A549 (cell line): ENCODE data around the gene CWF19L2. TPM values are rescaled to one million over a fixed set of nuclear protein-coding genes. Genes with fewer than 3 reads are reported as not detected.
"Not testable (repeated sequence)": the region's sequence is repeated elsewhere in the genome, so short reads cannot be mapped to it uniquely, and the experiment has no call there.

Experiments
- ATAC-seq, 2 experiments: fragments of 200-7000 bp in 1 of 2; fragments of >200 bp in 1 of 2; cut with Nextera tagmentation in 1 of 2; cut with Tn5 transposase in 1 of 2; 3 replicates each; pipeline versions ENCODE4 v1.8.0 to v1.9.1; 2018 to 2020; ENCODE audit warnings: mild to moderate bottlenecking in 1 of 2, moderate library complexity in 1 of 2
- CTCF ChIA-PET: fragments of 300-600 bp; sonication (Branson Sonifier 250); formaldehyde crosslinking; extraction: SDS; loops from one replicate; lab custom pipeline; 2021; ENCODE audit warnings: antibody characterized with exemption, inconsistent platforms; lab: Yijun Ruan, JAX
- POLR2A ChIA-PET: fragments of 350-600 bp; formaldehyde crosslinking; extraction: SDS; loops from one replicate; lab custom pipeline; 2021; ENCODE audit warnings: antibody characterized with exemption, inconsistent platforms; lab: Yijun Ruan, JAX
- DNase-seq, 2 experiments: peaks; one replicate each; pipeline versions ENCODE4 v3.0.0 to v3.0.0-alpha.2; 2011 to 2016; ENCODE audit warnings: low read depth in 1 of 2, low spot score in 1 of 2
- FAIRE-seq: peaks from 2 replicates; lab custom pipeline; 2011; peaks lifted over from hg19 to GRCh38; lab: Jason Lieb, UNC
- H3K27ac ChIP-seq, 2 experiments: fragments of >200 bp; sonication (Bioruptor Twin); formaldehyde crosslinking; 3 replicates each; pipeline ENCODE4 v1.5.1; 2016 to 2017
- H3K4me1 ChIP-seq: fragments of >200 bp; sonication (Bioruptor Twin); formaldehyde crosslinking; 3 replicates; pipeline ENCODE4 v1.6.1; 2016
- H3K4me2 ChIP-seq: fragments of >200 bp; sonication (Bioruptor Twin); formaldehyde crosslinking; 3 replicates; pipeline ENCODE4 v1.6.1; 2016
- H3K4me3 ChIP-seq: fragments of >200 bp; sonication (Bioruptor Twin); formaldehyde crosslinking; 3 replicates; pipeline ENCODE4 v1.5.1; 2016
- H3K9me3 ChIP-seq: fragments of >200 bp; sonication (Bioruptor Twin); formaldehyde crosslinking; 3 replicates; pipeline ENCODE4 v1.6.1; 2016
- BCL3 ChIP-seq: fragments of >200 bp; sonication (Bioruptor Twin); formaldehyde crosslinking; IDR thresholded peaks from 3 replicates; pipeline ENCODE4 v1.6.1; 2016
- CBX8 ChIP-seq: fragments of 200-600 bp; sonication (generic); IDR thresholded peaks from 2 replicates; pipeline ENCODE4 v1.6.1; 2016
- HOXA7 ChIP-seq: fragments of 250-450 bp; sonication (Bioruptor Pico); IDR thresholded peaks from 2 replicates; pipeline ENCODE4 v1.5.0; 2020; ENCODE audit warnings: mild to moderate bottlenecking, moderate library complexity
- KDM5A ChIP-seq: fragments of 200-600 bp; sonication (generic); IDR thresholded peaks from 2 replicates; pipeline ENCODE4 v1.6.1; 2016; ENCODE audit warnings: antibody characterized with exemption, mild to moderate bottlenecking
- MAX ChIP-seq: IDR thresholded peaks from 2 replicates; pipeline ENCODE4 v1.6.1; 2012
- NPAS2 ChIP-seq: fragments of 250-450 bp; sonication (Bioruptor Pico); IDR thresholded peaks from 2 replicates; pipeline ENCODE4 v1.8.0; 2022; ENCODE audit warnings: mild to moderate bottlenecking, moderate library complexity, borderline replicate concordance
- PHF8 ChIP-seq: fragments of 200-600 bp; sonication (generic); IDR thresholded peaks from 2 replicates; pipeline ENCODE4 v1.6.1; 2016; ENCODE audit warnings: low read depth, mild to moderate bottlenecking, antibody characterized with exemption, moderate library complexity, borderline replicate concordance
- SREBF2 ChIP-seq: fragments of 450-650 bp; IDR thresholded peaks from 2 replicates; pipeline ENCODE4 v1.6.1; 2014; ENCODE audit warnings: mild to moderate bottlenecking, moderate library complexity
- TFCP2L1 ChIP-seq: fragments of 250-450 bp; sonication (Bioruptor Pico); IDR thresholded peaks from 2 replicates; pipeline ENCODE4 v1.5.0; 2021; ENCODE audit warnings: mild to moderate bottlenecking
- ZSCAN20 ChIP-seq: fragments of 250-450 bp; sonication (Bioruptor Pico); IDR thresholded peaks from 2 replicates; pipeline ENCODE4 v1.8.0; 2022; ENCODE audit warnings: mild to moderate bottlenecking, moderate library complexity
- WGBS: methylation state at CpG from one replicate; pipeline ENCODE4 v1.1.6; 2017; ENCODE audit errors: missing lambda C conversion rate; 5-methylcytosine and 5-hydroxymethylcytosine counted together
- polyA plus RNA-seq, 4 experiments: library from polyadenylated mRNA; depleted of rRNA in 3 of 4; stranded (reverse); fragments of >200 nt; fragmentation: RNase III in 1 of 4; extraction: RNeasy Plus Mini Kit Qiagen cat#74134 plus additional on column Dnase treatment in 1 of 4; gene quantifications; 2 replicates in 3 of 4; 3 replicates in 1 of 4; pipeline ENCODE4 v1.2.3, GENCODE V29; 2011 to 2017
- TF ChIP-seq, protein P1 (sequence below): fragments of 200-600 bp; sonication (generic); IDR thresholded peaks from 2 replicates; pipeline ENCODE4 v1.6.1; 2016; ENCODE audit warnings: antibody characterized with exemption, mild to moderate bottlenecking, moderate library complexity
- TF ChIP-seq, protein P2 (sequence below): fragments of 250-450 bp; sonication (Bioruptor Pico); IDR thresholded peaks from 2 replicates; pipeline ENCODE4 v1.5.0; 2021; ENCODE audit warnings: mild to moderate bottlenecking, moderate library complexity, borderline replicate concordance
- TF ChIP-seq, protein P3 (sequence below): fragments of 450-650 bp; IDR thresholded peaks from 2 replicates; pipeline ENCODE4 v1.6.1; 2014; ENCODE audit warnings: antibody characterized with exemption

CWF19L2 gene
- polyA plus RNA-seq, 2 of the 4 experiments (the other 2 are of a cell fraction), result 5.4 to 5.8 TPM

DNA sequence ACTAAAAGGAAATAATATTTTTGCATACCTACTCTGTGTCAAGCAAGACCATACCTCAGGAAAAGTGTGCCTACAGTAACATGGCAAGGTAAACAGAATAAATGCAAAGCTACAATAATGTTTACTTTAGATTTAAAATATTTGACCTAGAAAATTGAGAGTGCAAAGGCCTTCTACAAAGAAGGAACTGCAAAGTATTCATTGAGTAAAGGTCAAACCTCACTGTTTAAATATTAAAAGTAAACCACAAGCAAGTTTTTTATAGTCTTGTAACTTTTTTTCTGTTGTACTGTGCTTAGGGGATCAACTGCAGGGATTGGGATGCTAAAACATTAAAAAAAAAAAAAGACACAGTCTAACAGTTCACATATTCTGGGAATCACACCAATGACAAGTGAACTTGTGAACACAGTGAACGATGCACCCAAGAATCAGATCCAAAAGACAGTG is 48.8 kb downstream of the CWF19L2 start:
- DNase-seq (no peak), ATAC-seq (no peak), FAIRE-seq (no peak)
- ChIA-PET POLR2A (no interaction called here), CTCF (no interaction called here)
- Histone ChIP-seq H3K4me1 (peaks cover 7% of the 10 kb centered on the region; the same call in 1 of the 3 replicates), H3K4me2 (no peak overlapping the region), H3K27ac (no peak overlapping the region), H3K4me3 (no peak overlapping the region), H3K9me3 (no peaks in the 10 kb centered on the region)
- WGBS, result 58% methylated on average over 1 of the region's 1 CpG
- no peak for TF ChIP-seq NPAS2 (CRISPR knock-in tag)
- no peak for TF ChIP-seq SREBF2
- TF ChIP-seq, protein P1, sequence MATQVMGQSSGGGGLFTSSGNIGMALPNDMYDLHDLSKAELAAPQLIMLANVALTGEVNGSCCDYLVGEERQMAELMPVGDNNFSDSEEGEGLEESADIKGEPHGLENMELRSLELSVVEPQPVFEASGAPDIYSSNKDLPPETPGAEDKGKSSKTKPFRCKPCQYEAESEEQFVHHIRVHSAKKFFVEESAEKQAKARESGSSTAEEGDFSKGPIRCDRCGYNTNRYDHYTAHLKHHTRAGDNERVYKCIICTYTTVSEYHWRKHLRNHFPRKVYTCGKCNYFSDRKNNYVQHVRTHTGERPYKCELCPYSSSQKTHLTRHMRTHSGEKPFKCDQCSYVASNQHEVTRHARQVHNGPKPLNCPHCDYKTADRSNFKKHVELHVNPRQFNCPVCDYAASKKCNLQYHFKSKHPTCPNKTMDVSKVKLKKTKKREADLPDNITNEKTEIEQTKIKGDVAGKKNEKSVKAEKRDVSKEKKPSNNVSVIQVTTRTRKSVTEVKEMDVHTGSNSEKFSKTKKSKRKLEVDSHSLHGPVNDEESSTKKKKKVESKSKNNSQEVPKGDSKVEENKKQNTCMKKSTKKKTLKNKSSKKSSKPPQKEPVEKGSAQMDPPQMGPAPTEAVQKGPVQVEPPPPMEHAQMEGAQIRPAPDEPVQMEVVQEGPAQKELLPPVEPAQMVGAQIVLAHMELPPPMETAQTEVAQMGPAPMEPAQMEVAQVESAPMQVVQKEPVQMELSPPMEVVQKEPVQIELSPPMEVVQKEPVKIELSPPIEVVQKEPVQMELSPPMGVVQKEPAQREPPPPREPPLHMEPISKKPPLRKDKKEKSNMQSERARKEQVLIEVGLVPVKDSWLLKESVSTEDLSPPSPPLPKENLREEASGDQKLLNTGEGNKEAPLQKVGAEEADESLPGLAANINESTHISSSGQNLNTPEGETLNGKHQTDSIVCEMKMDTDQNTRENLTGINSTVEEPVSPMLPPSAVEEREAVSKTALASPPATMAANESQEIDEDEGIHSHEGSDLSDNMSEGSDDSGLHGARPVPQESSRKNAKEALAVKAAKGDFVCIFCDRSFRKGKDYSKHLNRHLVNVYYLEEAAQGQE, result no peak
- no peak for TF ChIP-seq BCL3
- TF ChIP-seq CBX8, result no peak
- no peak for TF ChIP-seq PHF8
- no peak for TF ChIP-seq ZSCAN20 (CRISPR knock-in tag)
- TF ChIP-seq, protein P2, sequence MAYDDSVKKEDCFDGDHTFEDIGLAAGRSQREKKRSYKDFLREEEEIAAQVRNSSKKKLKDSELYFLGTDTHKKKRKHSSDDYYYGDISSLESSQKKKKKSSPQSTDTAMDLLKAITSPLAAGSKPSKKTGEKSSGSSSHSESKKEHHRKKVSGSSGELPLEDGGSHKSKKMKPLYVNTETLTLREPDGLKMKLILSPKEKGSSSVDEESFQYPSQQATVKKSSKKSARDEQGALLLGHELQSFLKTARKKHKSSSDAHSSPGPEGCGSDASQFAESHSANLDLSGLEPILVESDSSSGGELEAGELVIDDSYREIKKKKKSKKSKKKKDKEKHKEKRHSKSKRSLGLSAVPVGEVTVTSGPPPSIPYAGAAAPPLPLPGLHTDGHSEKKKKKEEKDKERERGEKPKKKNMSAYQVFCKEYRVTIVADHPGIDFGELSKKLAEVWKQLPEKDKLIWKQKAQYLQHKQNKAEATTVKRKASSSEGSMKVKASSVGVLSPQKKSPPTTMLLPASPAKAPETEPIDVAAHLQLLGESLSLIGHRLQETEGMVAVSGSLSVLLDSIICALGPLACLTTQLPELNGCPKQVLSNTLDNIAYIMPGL, result no peak
- TF ChIP-seq, protein P3, sequence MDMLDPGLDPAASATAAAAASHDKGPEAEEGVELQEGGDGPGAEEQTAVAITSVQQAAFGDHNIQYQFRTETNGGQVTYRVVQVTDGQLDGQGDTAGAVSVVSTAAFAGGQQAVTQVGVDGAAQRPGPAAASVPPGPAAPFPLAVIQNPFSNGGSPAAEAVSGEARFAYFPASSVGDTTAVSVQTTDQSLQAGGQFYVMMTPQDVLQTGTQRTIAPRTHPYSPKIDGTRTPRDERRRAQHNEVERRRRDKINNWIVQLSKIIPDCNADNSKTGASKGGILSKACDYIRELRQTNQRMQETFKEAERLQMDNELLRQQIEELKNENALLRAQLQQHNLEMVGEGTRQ, result no peak

DNA sequence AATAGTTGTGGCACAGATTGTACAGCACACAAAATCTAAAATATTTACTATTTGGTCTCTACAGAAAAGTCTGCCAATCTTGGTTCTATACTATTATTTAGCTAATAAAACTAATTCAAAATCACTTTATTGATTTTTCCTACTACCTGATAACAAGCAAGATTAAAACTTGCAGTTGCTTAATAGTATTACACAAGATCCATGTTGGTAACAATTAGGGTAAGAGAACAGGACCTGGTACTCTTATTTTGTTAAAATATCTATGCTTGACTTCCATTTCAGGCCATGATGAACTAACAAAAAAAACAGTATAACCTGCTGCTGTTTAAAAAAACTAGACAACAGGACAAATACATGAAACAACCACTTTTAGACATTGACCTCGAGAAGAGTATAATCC is 52.4 kb downstream of the CWF19L2 start:
- TF ChIP-seq MAX, result no peak
- TF ChIP-seq KDM5A, result no peak
- TF ChIP-seq TFCP2L1 (CRISPR knock-in tag), result no peak
- no peak for TF ChIP-seq ZSCAN20 (CRISPR knock-in tag)
- no peak for TF ChIP-seq HOXA7 (CRISPR knock-in tag)
- DNase-seq (no peak), FAIRE-seq (no peak), ATAC-seq (no peak)
- POLR2A ChIA-PET, result no interaction called here
- Histone ChIP-seq H3K4me2 (no peak overlapping the region), H3K4me1 (peaks cover 7% of the 10 kb centered on the region; the same call in 1 of the 3 replicates), H3K27ac (no peak overlapping the region), H3K9me3 (no peaks in the 10 kb centered on the region), H3K4me3 (no peak overlapping the region)
- 40% methylated on average over 1 of the region's 1 CpG for WGBS
- CTCF ChIA-PET, result interaction anchor here (0.8 kb wide), 1 partner anchor 11 kb away, joined by 3 read pairs; no protein-coding TSS in a partner anchor

DNA sequence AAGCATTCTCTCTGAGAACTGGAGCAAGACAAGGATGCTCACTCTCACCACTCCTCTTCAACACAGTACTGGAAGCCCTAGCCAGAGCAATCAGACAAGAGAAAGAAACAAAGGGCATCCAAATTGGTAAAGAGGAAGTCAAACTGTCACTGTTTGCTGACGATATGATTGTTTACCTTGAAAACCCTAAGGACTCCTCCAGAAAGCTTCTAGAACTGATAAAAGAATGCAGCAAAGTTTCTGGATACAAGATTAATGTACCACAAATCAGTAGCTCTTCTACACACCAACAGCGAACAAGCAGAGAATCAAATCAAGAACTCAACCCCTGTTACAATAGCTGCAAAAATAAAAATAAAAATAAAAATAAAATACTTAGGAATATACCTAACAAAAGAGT is 56.5 kb downstream of the CWF19L2 start:
- ATAC-seq, DNase-seq, FAIRE-seq, H3K4me3 ChIP-seq, H3K27ac ChIP-seq, H3K4me1 ChIP-seq, H3K4me2 ChIP-seq, POLR2A ChIA-PET, H3K9me3 ChIP-seq: not testable (repeated sequence)
- 88% methylated on average over 2 of the region's 2 CpGs for WGBS
- CTCF ChIA-PET, result interaction anchor here (1.3 kb wide), 1 partner anchor 9 kb away, joined by 3 read pairs; no protein-coding TSS in a partner anchor
